ENCODE measurements around the gene RNF32.

RNF32 gene

DNA sequence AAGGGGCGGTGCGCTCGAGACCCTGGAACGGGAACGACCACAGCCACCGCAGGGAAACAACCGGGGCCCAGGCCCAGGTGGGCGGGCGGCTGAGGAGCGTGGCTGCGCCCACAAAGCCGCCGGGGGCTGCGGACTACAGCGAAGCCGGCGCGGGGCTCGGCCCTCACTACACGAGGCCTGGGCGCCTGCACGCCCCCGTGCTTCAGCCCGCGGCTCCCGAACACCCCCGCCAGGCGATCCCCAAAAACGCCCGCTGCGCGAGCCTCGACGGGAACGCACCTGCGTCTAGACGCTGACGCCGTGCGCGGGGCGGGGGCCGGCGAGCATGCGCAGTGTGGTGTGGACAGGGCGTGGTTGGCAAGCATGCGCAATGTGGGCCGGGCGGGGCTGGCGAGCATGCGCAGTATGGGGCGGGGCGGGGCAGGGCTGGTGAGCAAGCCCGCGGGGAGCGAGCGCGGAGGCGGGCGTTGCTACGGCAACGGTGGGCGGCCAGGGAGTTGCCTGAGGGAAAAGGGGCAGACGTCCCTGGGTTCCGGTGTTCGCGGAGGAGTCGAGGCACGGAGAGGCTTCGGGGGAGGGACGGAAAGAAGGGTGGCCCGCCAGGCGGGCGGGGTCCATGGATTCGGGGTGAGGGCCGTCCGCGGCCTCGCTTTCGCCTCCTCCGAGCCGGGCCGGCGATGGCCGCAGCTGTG is at the start of gene RNF32:
TSS of gene RNF32 (plus strand) at position 518 of the 692 bp plus-strand sequence. CDS start 3,104 bp downstream, outside the sequence.
- Histone ChIP-seq H3K36me3 (ENCODE audit: control insufficient read depth, insufficient read depth, low read length, severe bottlenecking) (no peaks in the 10 kb centered on the region), H3K9ac (ENCODE audit: low read length) (peak within 1 kb of the TSS; percentile 93), H3K4me3 (ENCODE audit: low read length) (peak within 1 kb of the TSS; percentile 97), H3K9me3 (ENCODE audit: control insufficient read depth, low read length) (no peaks in the 10 kb centered on the region), H3K4me1 (ENCODE audit: control insufficient read depth, insufficient read depth, low read length) (peaks cover 17% of the 10 kb centered on the region), H3K27me3 (replicated peaks; ENCODE audit: control insufficient read depth, insufficient read depth, low read length) (no peaks in the 10 kb centered on the region)
- peak; percentile 97 for DNase-seq (ENCODE audit: low read depth)

DNA sequence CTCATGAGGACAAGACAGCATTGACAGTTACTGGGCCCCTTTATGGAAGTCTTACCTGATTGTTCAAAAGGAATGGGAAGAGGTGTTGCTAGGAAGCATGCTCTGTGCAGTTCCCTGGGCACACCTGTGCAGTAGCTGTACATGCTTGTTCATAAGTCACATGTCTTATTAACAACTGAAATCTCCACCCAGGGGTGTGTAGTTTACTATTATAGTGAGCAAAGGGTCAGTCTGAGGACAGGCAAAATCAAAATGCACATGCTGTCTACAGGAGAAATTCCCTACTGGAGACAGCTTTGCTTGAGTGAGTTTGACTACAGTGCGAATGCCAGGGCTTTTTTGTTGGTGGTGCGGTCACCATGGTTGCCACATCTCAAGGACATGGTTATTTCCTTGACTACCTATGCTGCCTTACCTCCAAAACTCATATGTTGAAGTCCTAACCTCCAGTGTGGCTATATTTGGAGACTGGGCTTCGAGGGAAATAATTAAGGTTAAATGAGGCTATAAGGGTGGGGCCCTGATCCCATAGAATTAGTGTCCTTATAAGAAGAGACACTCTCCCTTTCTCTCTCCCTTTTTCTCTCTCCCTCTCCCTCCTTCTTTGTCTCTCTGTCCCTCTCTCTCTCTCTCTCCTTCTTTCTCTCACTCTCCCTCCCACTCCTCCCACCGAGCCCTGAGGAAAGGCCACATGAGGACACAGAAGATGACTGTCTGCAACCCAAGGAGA is 48.3 kb upstream of the RNF32 start:
- Histone ChIP-seq H3K36me3 (ENCODE audit: control insufficient read depth, insufficient read depth, low read length, severe bottlenecking) (no peaks in the 10 kb centered on the region), H3K9me3 (ENCODE audit: control insufficient read depth, low read length) (peaks cover 6% of the 10 kb centered on the region), H3K4me3 (ENCODE audit: low read length) (no peak overlapping the region), H3K9ac (ENCODE audit: low read length) (no peak overlapping the region), H3K27me3 (replicated peaks; ENCODE audit: control insufficient read depth, insufficient read depth, low read length) (no peaks in the 10 kb centered on the region), H3K4me1 (ENCODE audit: control insufficient read depth, insufficient read depth, low read length) (no peaks in the 10 kb centered on the region)
- no peak for DNase-seq (ENCODE audit: low read depth)

DNA sequence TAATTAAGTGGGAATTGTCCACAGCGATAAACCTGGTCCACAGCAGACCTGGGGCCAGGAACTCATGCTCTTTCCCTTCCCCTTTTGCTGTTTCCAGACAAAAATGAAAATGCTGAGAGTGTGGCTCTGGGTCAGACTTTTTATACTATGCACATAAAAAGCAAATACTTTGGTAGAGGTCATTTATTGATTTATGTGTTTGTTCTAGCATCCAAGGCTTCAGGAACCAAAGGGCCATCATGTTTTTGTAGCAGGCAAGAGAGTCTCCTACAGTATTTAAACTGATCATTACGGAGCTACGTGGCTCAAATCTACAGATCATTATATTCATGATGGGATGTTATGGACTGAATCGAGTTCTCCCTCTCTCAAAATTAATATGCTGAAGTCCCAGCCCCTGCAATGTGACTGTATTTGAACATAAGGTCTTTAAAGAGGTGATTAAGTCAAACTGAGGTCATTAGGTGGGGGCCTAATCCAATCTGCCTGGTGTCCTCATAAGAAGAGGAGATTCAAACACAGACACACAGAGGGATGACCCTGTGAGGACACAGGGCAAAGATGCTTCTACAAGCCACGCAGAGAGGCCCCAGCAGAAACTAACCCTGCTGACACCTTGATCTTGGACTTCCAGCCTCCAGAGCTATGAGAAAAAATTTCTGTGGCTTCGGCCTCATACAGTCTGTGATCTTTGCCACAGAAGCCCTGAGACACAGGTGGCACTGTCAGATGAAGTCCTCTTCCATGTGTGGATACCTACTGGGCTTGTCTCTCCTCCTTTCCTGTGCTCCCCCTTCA is 46.1 kb upstream of the RNF32 start:
- Histone ChIP-seq H3K4me3 (ENCODE audit: low read length) (no peak overlapping the region), H3K9me3 (ENCODE audit: control insufficient read depth, low read length) (peaks cover 6% of the 10 kb centered on the region), H3K4me1 (ENCODE audit: control insufficient read depth, insufficient read depth, low read length) (no peaks in the 10 kb centered on the region), H3K36me3 (ENCODE audit: control insufficient read depth, insufficient read depth, low read length, severe bottlenecking) (no peaks in the 10 kb centered on the region), H3K9ac (ENCODE audit: low read length) (no peak overlapping the region), H3K27me3 (replicated peaks; ENCODE audit: control insufficient read depth, insufficient read depth, low read length) (no peaks in the 10 kb centered on the region)
- DNase-seq (ENCODE audit: low read depth) = no peak

DNA sequence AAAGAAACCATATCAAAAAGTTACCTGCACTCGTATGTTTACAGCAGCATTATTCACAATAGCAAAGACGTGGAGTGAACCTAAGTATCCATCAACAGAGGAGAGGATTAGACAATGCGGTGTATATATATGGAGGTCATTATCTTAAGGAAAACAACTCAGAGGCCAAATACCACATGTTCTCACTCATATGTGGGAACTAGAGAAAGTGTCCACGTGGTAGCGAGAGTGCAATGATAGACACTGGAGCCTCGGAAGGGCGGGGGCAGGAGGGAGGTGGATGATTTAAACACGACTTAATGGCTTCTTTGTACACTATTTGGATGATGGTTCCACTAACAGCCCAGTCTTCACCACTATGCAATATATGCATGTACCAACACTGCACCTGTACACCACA is 40.1 kb upstream of the RNF32 start:
- H3K9ac ChIP-seq (ENCODE audit: low read length) = no peak overlapping the region
- no peak overlapping the region for H3K4me3 ChIP-seq (ENCODE audit: low read length)
- H3K36me3 ChIP-seq (ENCODE audit: control insufficient read depth, insufficient read depth, low read length, severe bottlenecking) = no peaks in the 10 kb centered on the region
- H3K9me3 ChIP-seq (ENCODE audit: control insufficient read depth, low read length) = no peaks in the 10 kb centered on the region
- no peaks in the 10 kb centered on the region for H3K4me1 ChIP-seq (ENCODE audit: control insufficient read depth, insufficient read depth, low read length)
- no peaks in the 10 kb centered on the region for H3K27me3 ChIP-seq (replicated peaks; ENCODE audit: control insufficient read depth, insufficient read depth, low read length)
- no peak for DNase-seq (ENCODE audit: low read depth)

DNA sequence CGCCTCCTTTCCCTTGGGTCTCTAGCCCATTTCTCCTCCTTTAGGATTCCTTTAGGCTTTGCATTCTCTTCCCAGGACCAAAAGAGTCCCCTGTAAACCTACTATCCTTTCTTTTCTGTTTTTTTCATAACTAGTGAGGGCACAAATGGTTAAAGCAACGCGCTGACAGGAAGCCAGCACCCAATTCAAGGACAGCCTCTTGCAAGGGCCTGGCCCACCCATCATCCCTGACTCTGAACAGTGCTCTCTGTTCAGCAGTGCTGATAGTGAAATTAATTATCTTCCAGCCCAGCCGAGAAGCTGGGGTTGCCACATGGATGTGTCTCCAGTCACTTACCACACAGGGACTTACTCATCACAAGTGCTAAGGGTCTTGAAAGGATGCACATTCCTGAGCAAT is 38.3 kb upstream of the RNF32 start:
- H3K27me3 ChIP-seq (replicated peaks; ENCODE audit: control insufficient read depth, insufficient read depth, low read length) = no peaks in the 10 kb centered on the region
- no peaks in the 10 kb centered on the region for H3K9me3 ChIP-seq (ENCODE audit: control insufficient read depth, low read length)
- no peak overlapping the region for H3K9ac ChIP-seq (ENCODE audit: low read length)
- DNase-seq (ENCODE audit: low read depth) = no peak
- H3K4me1 ChIP-seq (ENCODE audit: control insufficient read depth, insufficient read depth, low read length) = no peaks in the 10 kb centered on the region
- no peaks in the 10 kb centered on the region for H3K36me3 ChIP-seq (ENCODE audit: control insufficient read depth, insufficient read depth, low read length, severe bottlenecking)
- no peak overlapping the region for H3K4me3 ChIP-seq (ENCODE audit: low read length)

DNA sequence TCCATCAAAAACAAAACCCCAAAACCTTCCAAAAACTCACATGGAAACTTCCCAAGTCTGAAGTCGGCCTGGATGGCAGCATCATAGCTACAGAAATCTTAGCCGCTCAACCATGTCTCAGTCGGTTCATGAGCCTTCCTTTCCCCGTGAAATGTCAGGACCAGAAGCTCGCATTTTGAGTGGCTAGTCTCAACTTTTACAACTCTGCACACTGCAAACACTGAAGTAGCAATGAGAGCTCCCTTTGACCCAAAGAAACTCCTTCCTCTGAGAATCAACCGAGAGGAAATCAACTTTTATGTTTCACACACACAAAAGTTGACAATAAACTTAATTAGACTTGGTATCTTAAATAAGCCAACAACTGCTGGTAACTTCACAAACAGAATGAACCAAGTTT is 37.6 kb upstream of the RNF32 start:
- H3K4me3 ChIP-seq (ENCODE audit: low read length) = no peak overlapping the region

DNA sequence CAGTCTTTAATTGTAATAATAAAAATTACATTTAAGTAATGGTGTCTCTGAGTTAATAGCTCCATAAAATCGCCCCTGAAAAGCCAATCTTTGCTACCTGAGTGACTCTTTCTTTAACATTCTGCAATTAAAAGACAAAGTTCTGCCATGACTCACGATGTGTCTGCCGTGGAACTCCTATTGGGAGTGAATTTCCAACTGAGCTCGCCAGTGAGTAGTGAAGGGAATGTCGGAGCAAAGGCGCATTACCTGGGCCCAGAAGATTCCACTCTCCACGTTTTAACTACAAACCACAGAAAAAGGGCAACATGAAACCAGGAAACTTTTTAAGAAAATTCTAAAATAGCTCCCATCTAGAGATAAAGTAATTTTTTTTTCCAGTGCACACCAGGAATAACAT is 36.9 kb upstream of the RNF32 start:
- H3K36me3 ChIP-seq (ENCODE audit: control insufficient read depth, insufficient read depth, low read length, severe bottlenecking) = no peaks in the 10 kb centered on the region
- no peaks in the 10 kb centered on the region for H3K4me1 ChIP-seq (ENCODE audit: control insufficient read depth, insufficient read depth, low read length)
- H3K9me3 ChIP-seq (ENCODE audit: control insufficient read depth, low read length) = no peaks in the 10 kb centered on the region
- H3K9ac ChIP-seq (ENCODE audit: low read length) = no peak overlapping the region
- no peak for DNase-seq (ENCODE audit: low read depth)
- H3K4me3 ChIP-seq (ENCODE audit: low read length) = no peak overlapping the region
- no peaks in the 10 kb centered on the region for H3K27me3 ChIP-seq (replicated peaks; ENCODE audit: control insufficient read depth, insufficient read depth, low read length)

More for the DNA sequence above, 37.6 kb upstream of the RNF32 start:
- H3K36me3 ChIP-seq (ENCODE audit: control insufficient read depth, insufficient read depth, low read length, severe bottlenecking) = no peaks in the 10 kb centered on the region
- no peaks in the 10 kb centered on the region for H3K4me1 ChIP-seq (ENCODE audit: control insufficient read depth, insufficient read depth, low read length)
- no peak overlapping the region for H3K9ac ChIP-seq (ENCODE audit: low read length)
- no peak for DNase-seq (ENCODE audit: low read depth)
- no peaks in the 10 kb centered on the region for H3K27me3 ChIP-seq (replicated peaks; ENCODE audit: control insufficient read depth, insufficient read depth, low read length)
- H3K9me3 ChIP-seq (ENCODE audit: control insufficient read depth, low read length) = no peaks in the 10 kb centered on the region

DNA sequence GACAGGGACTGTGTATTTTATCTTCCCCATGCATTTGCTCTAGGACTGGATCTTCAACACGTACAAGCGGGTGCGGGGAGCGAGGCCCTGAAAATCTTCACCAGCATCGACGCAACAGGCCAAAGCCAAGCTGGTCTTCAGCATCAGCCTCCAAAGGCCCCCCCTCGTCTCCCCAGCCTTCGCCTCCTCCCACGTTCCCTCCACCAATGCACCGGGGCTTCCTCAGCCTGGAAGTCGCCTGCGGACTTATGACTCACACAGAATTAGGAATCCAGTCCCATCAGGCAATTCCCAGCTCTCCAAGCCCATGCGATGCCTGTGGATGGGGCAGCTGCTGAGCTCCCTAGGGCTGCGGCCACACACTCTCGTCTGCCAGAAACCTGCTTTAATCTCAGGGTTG is 36.3 kb upstream of the RNF32 start:
- H3K4me3 ChIP-seq (ENCODE audit: low read length) = no peak overlapping the region
- no peaks in the 10 kb centered on the region for H3K9me3 ChIP-seq (ENCODE audit: control insufficient read depth, low read length)
- no peak for DNase-seq (ENCODE audit: low read depth)
- H3K9ac ChIP-seq (ENCODE audit: low read length) = no peak overlapping the region
- no peaks in the 10 kb centered on the region for H3K36me3 ChIP-seq (ENCODE audit: control insufficient read depth, insufficient read depth, low read length, severe bottlenecking)
- H3K27me3 ChIP-seq (replicated peaks; ENCODE audit: control insufficient read depth, insufficient read depth, low read length) = no peaks in the 10 kb centered on the region
- no peaks in the 10 kb centered on the region for H3K4me1 ChIP-seq (ENCODE audit: control insufficient read depth, insufficient read depth, low read length)

DNA sequence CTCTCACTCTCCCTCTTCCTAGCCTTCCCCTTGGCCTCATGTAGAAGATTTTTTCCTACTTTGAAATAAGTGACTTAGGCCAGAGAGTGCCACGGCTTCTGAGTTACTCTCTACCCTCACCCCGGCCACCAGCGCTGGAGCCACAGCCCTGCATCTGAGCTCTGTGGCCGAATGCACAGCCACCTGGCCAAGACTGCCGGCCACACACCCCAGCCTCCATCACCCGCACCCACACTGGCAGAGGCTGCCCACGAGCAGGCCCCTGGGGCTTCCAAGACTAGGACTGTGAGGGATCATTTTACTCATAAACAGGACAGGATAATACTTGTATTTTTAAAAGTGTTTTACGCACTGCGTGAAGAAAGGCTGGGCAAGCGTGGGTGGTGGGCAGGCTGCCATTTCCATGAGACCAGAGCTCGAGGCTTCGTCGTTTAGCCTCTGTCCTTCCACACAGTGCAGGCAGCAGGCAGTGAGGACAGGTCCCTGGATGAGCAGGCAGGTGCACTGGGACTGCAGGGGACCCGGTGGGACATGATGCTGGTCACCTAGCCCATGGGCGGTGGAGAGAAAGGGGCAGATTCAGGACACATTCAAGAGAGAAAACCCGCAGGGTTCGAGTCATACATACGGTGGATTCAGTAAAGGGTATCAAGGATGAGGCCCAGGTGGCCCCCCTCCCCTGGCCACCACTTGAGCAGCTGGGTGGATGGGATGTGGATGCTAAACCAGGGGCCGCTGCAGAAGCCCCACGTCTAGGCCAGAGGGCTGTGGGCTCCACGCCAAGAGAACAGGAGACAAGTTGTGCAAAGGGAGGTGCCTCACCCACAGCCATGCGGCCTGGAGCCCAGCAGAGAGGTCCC is 35.5 kb upstream of the RNF32 start:
- peaks cover 4% of the 10 kb centered on the region for H3K27me3 ChIP-seq (replicated peaks; ENCODE audit: control insufficient read depth, insufficient read depth, low read length)
- no peak overlapping the region for H3K4me3 ChIP-seq (ENCODE audit: low read length)
- H3K4me1 ChIP-seq (ENCODE audit: control insufficient read depth, insufficient read depth, low read length) = no peaks in the 10 kb centered on the region
- H3K9ac ChIP-seq (ENCODE audit: low read length) = no peak overlapping the region
- H3K9me3 ChIP-seq (ENCODE audit: control insufficient read depth, low read length) = no peaks in the 10 kb centered on the region
- DNase-seq (ENCODE audit: low read depth) = no peak
- no peaks in the 10 kb centered on the region for H3K36me3 ChIP-seq (ENCODE audit: control insufficient read depth, insufficient read depth, low read length, severe bottlenecking)

DNA sequence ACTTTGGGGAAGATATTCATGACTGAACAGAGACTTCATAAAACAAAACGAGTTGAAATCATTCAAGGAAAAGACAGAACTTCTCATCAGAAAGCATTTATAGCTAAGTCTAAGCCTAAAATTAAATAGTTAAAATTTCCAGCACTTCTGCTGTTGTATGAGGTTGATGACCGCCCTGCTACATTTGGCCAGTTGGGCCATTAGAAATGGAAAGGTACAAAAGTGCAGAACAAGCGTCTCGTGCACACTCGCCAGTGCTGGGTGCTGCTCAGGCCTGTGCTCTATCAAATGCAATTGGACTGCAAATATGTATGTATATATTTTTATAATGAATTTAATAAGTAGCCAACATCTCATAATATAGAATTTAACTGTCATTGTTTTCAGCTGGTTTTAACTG is 34.4 kb upstream of the RNF32 start:
- H3K9me3 ChIP-seq (ENCODE audit: control insufficient read depth, low read length) = no peaks in the 10 kb centered on the region
- H3K4me3 ChIP-seq (ENCODE audit: low read length) = no peak overlapping the region
- no peaks in the 10 kb centered on the region for H3K4me1 ChIP-seq (ENCODE audit: control insufficient read depth, insufficient read depth, low read length)
- H3K36me3 ChIP-seq (ENCODE audit: control insufficient read depth, insufficient read depth, low read length, severe bottlenecking) = no peaks in the 10 kb centered on the region
- no peak overlapping the region for H3K9ac ChIP-seq (ENCODE audit: low read length)
- DNase-seq (ENCODE audit: low read depth) = no peak
- H3K27me3 ChIP-seq (replicated peaks; ENCODE audit: control insufficient read depth, insufficient read depth, low read length) = peaks cover 4% of the 10 kb centered on the region
